Measurements from ENCODE around the gene CNTFR.

DNA sequence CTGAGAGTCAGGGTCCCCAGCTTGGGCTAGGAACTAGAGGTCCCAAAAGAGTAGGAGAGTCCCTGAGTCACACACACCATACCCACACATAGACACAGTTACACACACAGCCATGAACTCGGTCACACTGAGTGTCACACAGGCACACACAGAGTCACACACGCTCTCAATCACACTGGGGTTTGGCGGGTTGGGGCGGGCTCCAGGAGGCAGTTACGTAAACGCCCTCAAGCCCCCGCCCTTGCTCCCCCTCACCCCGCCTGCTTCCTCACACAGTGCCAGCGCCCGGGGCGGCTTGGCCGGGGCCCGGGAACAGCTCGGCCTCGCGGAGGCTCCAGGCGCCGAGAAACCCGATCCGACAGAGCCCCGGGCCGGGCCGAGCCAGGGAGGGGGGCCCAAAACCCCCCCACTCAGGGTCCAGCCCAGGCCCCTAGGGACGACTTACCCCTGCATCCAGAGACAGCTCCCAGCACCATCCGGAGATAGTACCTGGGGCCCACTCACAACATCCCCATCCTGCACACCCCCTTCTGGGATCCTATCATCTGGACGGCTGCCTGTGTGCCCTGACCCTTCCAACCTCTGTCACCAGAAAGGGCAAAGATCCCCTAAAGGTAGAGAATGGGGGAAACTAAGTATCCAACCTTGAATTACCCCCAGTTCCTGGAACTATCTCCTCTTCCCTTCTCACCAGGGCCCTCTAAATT, 3.5 kb upstream of the CNTFR start:
- TF ChIP-seq POLR2A (IDR thresholded peaks at IDR 0.05) = peak in 1 of 2 donors; percentile 15
- TF ChIP-seq, protein P1, sequence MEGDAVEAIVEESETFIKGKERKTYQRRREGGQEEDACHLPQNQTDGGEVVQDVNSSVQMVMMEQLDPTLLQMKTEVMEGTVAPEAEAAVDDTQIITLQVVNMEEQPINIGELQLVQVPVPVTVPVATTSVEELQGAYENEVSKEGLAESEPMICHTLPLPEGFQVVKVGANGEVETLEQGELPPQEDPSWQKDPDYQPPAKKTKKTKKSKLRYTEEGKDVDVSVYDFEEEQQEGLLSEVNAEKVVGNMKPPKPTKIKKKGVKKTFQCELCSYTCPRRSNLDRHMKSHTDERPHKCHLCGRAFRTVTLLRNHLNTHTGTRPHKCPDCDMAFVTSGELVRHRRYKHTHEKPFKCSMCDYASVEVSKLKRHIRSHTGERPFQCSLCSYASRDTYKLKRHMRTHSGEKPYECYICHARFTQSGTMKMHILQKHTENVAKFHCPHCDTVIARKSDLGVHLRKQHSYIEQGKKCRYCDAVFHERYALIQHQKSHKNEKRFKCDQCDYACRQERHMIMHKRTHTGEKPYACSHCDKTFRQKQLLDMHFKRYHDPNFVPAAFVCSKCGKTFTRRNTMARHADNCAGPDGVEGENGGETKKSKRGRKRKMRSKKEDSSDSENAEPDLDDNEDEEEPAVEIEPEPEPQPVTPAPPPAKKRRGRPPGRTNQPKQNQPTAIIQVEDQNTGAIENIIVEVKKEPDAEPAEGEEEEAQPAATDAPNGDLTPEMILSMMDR (IDR thresholded peaks at IDR 0.05 in 4 of 5, conservative IDR thresholded peaks at IDR 0.05 in 1 of 5) = no peak
